K562 (cell line): ENCODE data around the gene SLC1A7. TPM values are rescaled to one million over a fixed set of nuclear protein-coding genes. Genes with fewer than 3 reads are reported as not detected.

Experiments used
- ARNT ChIP-seq, 2 experiments: fragments of 450-650 bp; IDR thresholded peaks; 2 replicates each; pipeline ENCODE4 v1.6.1; 2016; ENCODE audit warnings: mild to moderate bottlenecking in 1 of 2
- ATF3 ChIP-seq, 2 experiments: fragments of 450-650 bp in 1 of 2; sonication (generic) in 1 of 2; formaldehyde crosslinking in 1 of 2; IDR thresholded peaks in 1 of 2; conservative IDR thresholded peaks in 1 of 2; 2 replicates each; pipeline versions ENCODE4 v1.6.1 to v1.8.1; 2016 to 2023; ENCODE audit warnings: mild to moderate bottlenecking in 2 of 2, moderate library complexity in 2 of 2, inconsistent platforms in 1 of 2, missing genetic modification reagents in 1 of 2
- BCOR ChIP-seq: fragments of 450-650 bp; IDR thresholded peaks from 2 replicates; pipeline ENCODE4 v1.6.1; 2016
- CBX1 ChIP-seq: sonication (generic); IDR thresholded peaks from 2 replicates; pipeline ENCODE4 v1.6.1; 2016; ENCODE audit warnings: antibody characterized with exemption, low read depth, mild to moderate bottlenecking
- CBX3 ChIP-seq, 2 experiments: IDR thresholded peaks; 1 replicate in 1 of 2; 2 replicates in 1 of 2; pipeline ENCODE4 v1.6.1; 2012; ENCODE audit warnings: inconsistent platforms in 2 of 2, low read length in 2 of 2, borderline replicate concordance in 1 of 2, control low read depth in 1 of 2
- CTCF ChIP-seq, 3 experiments: IDR thresholded peaks in 2 of 3; conservative IDR thresholded peaks in 1 of 3; 2 replicates each; pipeline ENCODE4 v1.5.1; 2011 to 2012; ENCODE audit warnings: low read length in 3 of 3, mild to moderate bottlenecking in 3 of 3, control low read depth in 2 of 3, improper control_type of control experiment in 1 of 3, inconsistent platforms in 1 of 3, low read depth in 1 of 3, mixed read lengths in 1 of 3, moderate library complexity in 1 of 3; ENCODE audit not compliant: insufficient read depth in 2 of 3
- PML ChIP-seq: IDR thresholded peaks from 2 replicates; pipeline ENCODE4 v1.6.1; 2012; ENCODE audit warnings: low read length, inconsistent platforms
- RCOR1 ChIP-seq, 2 experiments: IDR thresholded peaks; 2 replicates each; pipeline ENCODE4 v1.6.1; 2012; ENCODE audit warnings: low read depth in 2 of 2, low read length in 2 of 2, borderline replicate concordance in 1 of 2, improper control_type of control experiment in 1 of 2
- SMAD3 ChIP-seq: fragments of 450-650 bp; formaldehyde crosslinking; conservative IDR thresholded peaks from 2 replicates; pipeline ENCODE4 v1.4.0; 2020; ENCODE audit warnings: mild to moderate bottlenecking
- SMARCA5 ChIP-seq: fragments of 450-650 bp; IDR thresholded peaks from 2 replicates; pipeline ENCODE4 v1.6.1; 2016
- TRIM28 ChIP-seq: fragments of 450-650 bp; IDR thresholded peaks from 2 replicates; pipeline ENCODE4 v1.6.1; 2017
- ZBTB26 ChIP-seq: fragments of 450-650 bp; formaldehyde crosslinking; IDR thresholded peaks from 2 replicates; pipeline ENCODE4 v1.4.0; 2022; ENCODE audit warnings: missing genetic modification characterization
- ZEB2 ChIP-seq: fragments of 450-650 bp; IDR thresholded peaks from 2 replicates; pipeline ENCODE4 v1.6.1; 2016
- ZNF217 ChIP-seq: sonication (generic); formaldehyde crosslinking; IDR thresholded peaks from 2 replicates; pipeline ENCODE4 v1.8.0; 2022; ENCODE audit warnings: mild to moderate bottlenecking, missing genetic modification reagents
- ZNF280A ChIP-seq: fragments of 450-650 bp; IDR thresholded peaks from 2 replicates; pipeline ENCODE4 v1.6.1; 2018; ENCODE audit warnings: mild to moderate bottlenecking, low read depth; ENCODE audit not compliant: partially characterized antibody
- ZSCAN29 ChIP-seq: fragments of 450-650 bp; IDR thresholded peaks from 2 replicates; pipeline ENCODE4 v1.6.1; 2017
- polyA plus RNA-seq, 8 experiments: library from polyadenylated mRNA; depleted of rRNA in 4 of 8; stranded (reverse) in 5 of 8; unstranded in 3 of 8; fragments of >200 nt; fragmentation: Nextera tagmentation in 2 of 8; fragmentation: Illumina TruSeq in 1 of 8; extraction: Ambion mirVana in 2 of 8; extraction: Trizol in 1 of 8; gene quantifications; 2 replicates each; pipeline versions ENCODE4 v1.2.1 to v1.2.3, GENCODE V29; 2011 to 2014; ENCODE audit warnings: inconsistent platforms in 1 of 8, missing spikeins in 1 of 8
- total RNA-seq, 7 experiments: library from RNA; depleted of rRNA in 6 of 7; stranded (reverse); fragments of >200 nt in 6 of 7; fragmentation: Illumina TruSeq in 2 of 7; extraction: Trizol in 2 of 7; gene quantifications; 2 replicates each; pipeline versions ENCODE4 v1.2.1 to v1.2.3, GENCODE V29; 2011 to 2021; ENCODE audit warnings: low replicate concordance in 1 of 7

Gene SLC1A7
- total and polyA plus RNA-seq, 9 of the 15 experiments (the other 6 are each of a cell fraction or from before 2014, with no cell fraction given), result 0.07 TPM; not detected in 8

GRCh38 chr1:53137729-53138128, 4.7 kb downstream of the SLC1A7 start (continued):
- no peak for TF ChIP-seq ATF3 (IDR thresholded peaks at IDR 0.05)
- 0 out of 2 replicates have a peak, but pooled peaks have one; percentile 36 for TF ChIP-seq ATF3 (CRISPR knock-in tag; conservative IDR thresholded peaks at IDR 0.05)
- TF ChIP-seq SMAD3 (CRISPR knock-in tag), result no peak
- peak in 1 of 2 experiments; percentile 56; a peak in 1 of 4 replicates for TF ChIP-seq ARNT (IDR thresholded peaks at IDR 0.05)
- no peak for TF ChIP-seq ZBTB26
- TF ChIP-seq CBX3 (IDR thresholded peaks at IDR 0.05; ENCODE audit: borderline replicate concordance in 1 of 2, low read length in 2 of 2), result peak; percentile 28 to 100
- TF ChIP-seq TRIM28, result peak; percentile 97
- TF ChIP-seq SMARCA5, result peak; percentile 98
- TF ChIP-seq CTCF (IDR thresholded peaks at IDR 0.05 in 2 of 3, conservative IDR thresholded peaks at IDR 0.05 in 1 of 3; ENCODE audit: insufficient read depth in 2 of 3, low read depth in 1 of 3, low read length in 3 of 3), result peak; percentile 54 to 69 (median 60)
- peak; percentile 91 for TF ChIP-seq BCOR
- 0 out of 2 replicates have a peak, but pooled peaks have one; percentile 32 for TF ChIP-seq PML
- no peak for TF ChIP-seq ZNF217
- peak; percentile 59; the same call in 1 of the 2 replicates for TF ChIP-seq ZEB2
- TF ChIP-seq RCOR1 (IDR thresholded peaks at IDR 0.05; ENCODE audit: borderline replicate concordance in 1 of 2, low read depth in 2 of 2, low read length in 2 of 2), result peak in 1 of 2 experiments; percentile 86; a peak in 2 of 4 replicates
- TF ChIP-seq CBX1, result peak; percentile 71; the same call in 1 of the 2 replicates
- TF ChIP-seq ZSCAN29, result no peak
- TF ChIP-seq ZNF280A, result peak; percentile 91
